ENCODE data around the gene MMP13.
"Not testable (repeated sequence)": the region's sequence is repeated elsewhere in the genome, so short reads cannot be mapped to it uniquely, and the experiment has no call there.

The MMP13 gene

DNA sequence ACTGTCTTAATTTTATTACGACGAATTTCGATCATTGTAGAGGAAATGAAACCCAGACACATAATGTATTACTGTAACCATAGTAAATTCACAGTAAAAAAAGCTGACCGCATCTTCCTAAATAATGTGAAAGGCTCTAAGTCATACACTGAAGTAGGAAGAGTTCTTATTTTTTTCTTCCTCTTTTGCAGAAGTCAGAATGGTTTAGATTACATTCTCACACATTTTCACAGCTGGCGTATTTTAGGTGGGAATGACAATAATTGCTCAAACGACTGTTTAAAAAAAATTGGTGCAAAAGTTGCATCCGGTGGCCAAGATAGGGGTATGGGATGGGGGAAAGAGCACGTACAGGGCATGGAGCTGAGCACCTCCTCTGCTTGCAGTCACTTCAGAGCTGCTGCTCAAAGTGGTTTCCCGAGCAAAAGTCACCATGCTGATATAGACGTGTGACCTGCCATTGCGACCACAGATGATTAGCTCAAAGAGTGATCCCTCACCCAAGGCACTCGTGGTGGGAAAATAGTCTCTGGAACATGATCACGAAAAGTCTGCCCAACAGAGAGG is 35.3 kb downstream of the MMP13 start:
- ChIA-PET CTCF (interaction anchor here (0.7 to 3.5 kb wide), 7 partner anchors 8 to 135 kb away, joined by 3 to 25 read pairs (median 3); no protein-coding TSS in a partner anchor), POLR2A (no interaction called here)
- TF ChIP-seq, protein P1, sequence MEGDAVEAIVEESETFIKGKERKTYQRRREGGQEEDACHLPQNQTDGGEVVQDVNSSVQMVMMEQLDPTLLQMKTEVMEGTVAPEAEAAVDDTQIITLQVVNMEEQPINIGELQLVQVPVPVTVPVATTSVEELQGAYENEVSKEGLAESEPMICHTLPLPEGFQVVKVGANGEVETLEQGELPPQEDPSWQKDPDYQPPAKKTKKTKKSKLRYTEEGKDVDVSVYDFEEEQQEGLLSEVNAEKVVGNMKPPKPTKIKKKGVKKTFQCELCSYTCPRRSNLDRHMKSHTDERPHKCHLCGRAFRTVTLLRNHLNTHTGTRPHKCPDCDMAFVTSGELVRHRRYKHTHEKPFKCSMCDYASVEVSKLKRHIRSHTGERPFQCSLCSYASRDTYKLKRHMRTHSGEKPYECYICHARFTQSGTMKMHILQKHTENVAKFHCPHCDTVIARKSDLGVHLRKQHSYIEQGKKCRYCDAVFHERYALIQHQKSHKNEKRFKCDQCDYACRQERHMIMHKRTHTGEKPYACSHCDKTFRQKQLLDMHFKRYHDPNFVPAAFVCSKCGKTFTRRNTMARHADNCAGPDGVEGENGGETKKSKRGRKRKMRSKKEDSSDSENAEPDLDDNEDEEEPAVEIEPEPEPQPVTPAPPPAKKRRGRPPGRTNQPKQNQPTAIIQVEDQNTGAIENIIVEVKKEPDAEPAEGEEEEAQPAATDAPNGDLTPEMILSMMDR (IDR thresholded peaks at IDR 0.05; ENCODE audit: insufficient read depth, low read length, missing control alignments): no peak
- DNase-seq (ENCODE audit: low read depth, low spot score): no peak
- no peak overlapping the region for H3K4me3 ChIP-seq (ENCODE audit: low read depth, low read length)

DNA sequence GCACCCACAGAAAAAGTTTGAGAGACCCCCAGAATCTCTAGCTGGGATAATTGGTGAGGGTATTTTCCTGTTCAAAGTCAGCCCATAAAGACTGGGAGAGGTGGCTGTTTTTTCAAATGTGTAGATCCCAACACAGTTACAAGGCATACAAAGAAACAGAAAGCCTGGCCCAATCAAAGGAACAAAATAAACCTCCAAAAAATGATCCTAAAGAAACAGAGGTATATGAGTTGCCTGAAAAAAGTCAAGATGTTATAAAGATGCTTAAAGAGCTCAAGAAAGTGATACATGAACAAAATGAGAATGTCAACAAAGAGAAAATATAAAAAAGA is 40.5 kb downstream of the MMP13 start:
- CTCF ChIA-PET: interaction anchor here (0.6 to 6.5 kb wide), 57 partner anchors 8 to 230 kb away, joined by 3 to 102 read pairs (median 5); partner anchors contain the start of genes DYNC2H1, MMP12 and MMP3
- H3K4me3 ChIP-seq (ENCODE audit: low read depth, low read length): no peak overlapping the region
- no peak for DNase-seq (ENCODE audit: low read depth, low spot score)
- POLR2A ChIA-PET: no interaction called here
- TF ChIP-seq, protein P1 (IDR thresholded peaks at IDR 0.05; ENCODE audit: insufficient read depth, low read length, missing control alignments): no peak

DNA sequence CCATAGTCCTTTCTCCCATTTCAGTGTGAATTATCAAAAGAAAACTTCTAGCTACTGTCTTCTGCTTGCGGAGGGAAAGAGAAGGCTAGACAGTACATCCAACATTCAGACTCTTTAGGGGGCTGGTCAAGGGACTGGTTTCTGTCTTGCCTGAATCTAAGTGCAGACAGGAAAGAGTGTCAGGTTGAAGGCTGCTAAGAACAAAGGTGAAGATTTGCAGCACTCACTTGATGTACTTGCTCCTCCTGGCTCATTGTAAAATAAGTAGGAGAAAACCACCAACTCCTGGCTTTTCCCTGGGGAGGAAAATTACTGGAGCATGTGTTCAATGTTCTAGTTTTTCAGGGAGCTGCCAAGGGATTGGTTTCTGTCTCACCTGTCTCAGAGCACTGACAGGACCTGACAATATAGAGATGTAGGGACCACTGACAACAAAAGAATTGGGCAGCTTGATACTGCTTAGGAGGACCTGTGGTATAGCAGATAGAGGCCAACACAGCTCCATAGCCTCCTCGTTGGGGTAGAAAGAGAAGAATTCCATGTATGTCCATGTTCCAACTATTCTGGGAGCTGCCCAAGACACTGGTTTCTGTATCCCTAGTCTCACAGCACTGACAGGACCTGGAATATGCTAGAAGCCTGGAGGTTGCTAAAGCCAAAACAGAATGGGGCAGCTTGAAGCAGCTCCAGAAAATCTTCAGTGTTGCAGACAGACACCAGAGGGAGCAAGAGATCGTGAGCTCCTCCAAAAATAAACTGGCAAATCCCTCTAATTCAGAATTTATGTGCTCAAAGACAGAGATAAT is 41.1 kb downstream of the MMP13 start:
- ChIA-PET POLR2A (no interaction called here), CTCF (interaction anchor here (0.7 to 6.5 kb wide), 57 partner anchors 9 to 230 kb away, joined by 3 to 102 read pairs (median 5); partner anchors contain the start of genes DYNC2H1, MMP12 and MMP3)
- DNase-seq (ENCODE audit: low read depth, low spot score): no peak
- H3K4me3 ChIP-seq (ENCODE audit: low read depth, low read length): no peak overlapping the region
- TF ChIP-seq, protein P1 (IDR thresholded peaks at IDR 0.05; ENCODE audit: insufficient read depth, low read length, missing control alignments): peak; percentile 68

DNA sequence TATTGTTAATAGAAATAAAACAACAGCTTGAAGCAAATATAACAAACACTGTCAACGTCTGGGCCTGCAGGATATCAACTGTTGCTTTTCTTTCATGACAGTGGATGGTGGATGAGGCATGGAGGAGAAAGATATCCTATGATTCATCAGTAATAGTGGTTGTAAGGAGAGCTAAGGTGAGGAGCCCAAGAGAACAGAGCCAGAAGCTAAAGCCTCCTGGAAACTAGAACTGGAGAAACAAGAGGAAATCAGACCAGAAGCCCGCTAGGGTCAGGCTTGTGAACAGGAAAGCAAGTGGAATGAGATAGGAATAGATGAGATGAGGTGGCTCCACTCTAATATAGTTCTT is 43.1 kb downstream of the MMP13 start:
- TF ChIP-seq, protein P1 (IDR thresholded peaks at IDR 0.05; ENCODE audit: insufficient read depth, low read length, missing control alignments): no peak
- CTCF ChIA-PET: interaction anchor here (1.0 to 6.5 kb wide), 12 partner anchors 11 to 179 kb away, joined by 3 to 102 read pairs (median 5); no protein-coding TSS in a partner anchor
- no peak for DNase-seq (ENCODE audit: low read depth, low spot score)
- no peak overlapping the region for H3K4me3 ChIP-seq (ENCODE audit: low read depth, low read length)
- POLR2A ChIA-PET: no interaction called here

DNA sequence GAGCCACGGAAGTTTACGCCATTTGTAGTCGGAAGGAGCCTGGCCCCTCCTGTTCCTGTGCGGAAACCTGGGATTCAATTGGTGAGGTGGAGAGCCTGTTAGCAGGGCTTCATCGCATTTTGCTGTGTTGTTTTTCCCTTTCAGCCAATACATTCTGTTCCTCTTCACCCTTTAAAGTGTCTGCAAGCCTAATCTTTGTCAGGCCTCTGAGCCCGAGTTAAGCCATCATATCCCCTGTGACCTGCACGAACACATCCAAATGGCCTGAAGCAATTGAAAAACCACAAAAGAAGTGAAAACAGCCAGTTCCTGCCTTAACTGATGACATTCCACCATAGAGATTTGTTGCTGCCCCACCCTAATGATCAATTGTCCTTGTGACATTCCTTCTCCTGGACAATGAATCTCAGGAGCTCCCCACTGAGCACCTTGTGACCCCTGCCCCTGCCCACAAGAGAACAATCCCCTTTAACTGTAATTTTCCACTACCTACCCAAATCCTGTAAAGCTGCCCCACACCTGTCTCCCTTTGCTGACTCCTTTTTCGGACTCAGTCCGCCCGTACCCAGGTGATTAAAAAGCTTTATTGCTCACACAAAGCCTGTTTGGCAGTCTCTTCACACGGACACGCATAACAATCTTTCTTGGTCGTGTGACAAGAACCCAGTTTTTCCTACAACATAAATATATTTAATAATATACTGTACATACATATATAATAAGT is 43.6 kb downstream of the MMP13 start:
- no peak overlapping the region for H3K4me3 ChIP-seq (ENCODE audit: low read depth, low read length)
- no peak for DNase-seq (ENCODE audit: low read depth, low spot score)
- ChIA-PET CTCF (interaction anchor here (1.1 to 6.5 kb wide), 11 partner anchors 11 to 178 kb away, joined by 3 to 102 read pairs (median 7); no protein-coding TSS in a partner anchor), POLR2A (no interaction called here)
- TF ChIP-seq, protein P1 (IDR thresholded peaks at IDR 0.05; ENCODE audit: insufficient read depth, low read length, missing control alignments): no peak

DNA sequence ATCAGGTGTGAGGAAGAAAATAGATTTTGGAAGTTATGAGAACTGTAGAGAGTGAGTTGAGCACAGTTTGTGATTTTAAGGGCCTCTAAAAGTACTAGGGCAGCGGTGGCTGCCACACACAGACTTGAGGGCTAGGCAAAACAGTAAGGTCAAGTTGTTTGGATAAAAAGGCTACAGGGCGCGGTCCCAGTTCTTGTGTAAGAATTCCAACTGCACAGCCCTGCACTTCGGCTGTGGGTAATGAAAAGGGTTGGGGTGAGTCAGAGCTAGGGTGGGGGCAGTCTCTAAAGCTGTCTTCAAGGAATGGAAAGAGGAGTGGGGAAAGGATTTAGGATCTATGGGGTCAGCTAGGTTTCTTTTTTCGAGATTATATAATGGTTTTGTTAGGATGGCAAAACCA is 49.7 kb downstream of the MMP13 start:
- POLR2A ChIA-PET; DNase-seq (ENCODE audit: low read depth, low spot score); H3K4me3 ChIP-seq (ENCODE audit: low read depth, low read length): not testable (repeated sequence)
- CTCF ChIA-PET: interaction anchor here (1.0 to 4.3 kb wide), 2 partner anchors 9 to 75 kb away, joined by 3 to 21 read pairs; no protein-coding TSS in a partner anchor

DNA sequence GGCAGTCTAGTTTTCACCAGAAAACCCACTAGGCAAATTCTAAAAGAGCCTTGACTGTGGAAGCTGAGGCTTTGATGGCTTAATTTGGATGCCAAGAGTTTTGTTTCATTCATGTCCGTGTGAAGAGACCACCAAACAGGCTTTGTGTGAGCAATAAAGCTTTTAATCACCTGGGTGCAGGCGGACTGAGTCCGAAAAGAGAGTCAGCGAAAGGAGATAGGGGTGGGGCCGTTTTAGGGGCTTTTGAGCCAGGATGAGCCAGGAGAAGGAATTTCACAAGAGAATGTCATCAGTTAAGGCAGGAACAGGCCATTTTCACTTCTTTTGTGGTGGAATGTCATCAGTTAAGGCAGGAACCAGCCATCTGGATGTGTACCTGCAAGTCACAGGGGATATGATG is 51.6 kb downstream of the MMP13 start:
- POLR2A ChIA-PET; DNase-seq (ENCODE audit: low read depth, low spot score); H3K4me3 ChIP-seq (ENCODE audit: low read depth, low read length): not testable (repeated sequence)
- CTCF ChIA-PET: interaction anchor here (1.0 to 4.3 kb wide), 3 partner anchors 11 to 37 kb away, joined by 3 to 21 read pairs (median 4); no protein-coding TSS in a partner anchor

Data from AG04449 (cell line).